GM21381 (cell line): Measurements from ENCODE around the gene PLPPR2.
"Not testable (repeated sequence)": the region's sequence is repeated elsewhere in the genome, so short reads cannot be mapped to it uniquely, and the experiment has no call there.

ENCODE experiments used
- ATAC-seq: cut with Tn5 transposase; IDR thresholded peaks from one replicate; pipeline ENCODE4 v1.9.1; 2021; ENCODE audit warnings: mild to moderate bottlenecking, moderate library complexity; ENCODE audit not compliant: unreplicated experiment

PLPPR2 gene

GRCh38 chr19:11390933-11391680 is 35.9 kb downstream of the PLPPR2 start:
- ATAC-seq: no peak

DNA sequence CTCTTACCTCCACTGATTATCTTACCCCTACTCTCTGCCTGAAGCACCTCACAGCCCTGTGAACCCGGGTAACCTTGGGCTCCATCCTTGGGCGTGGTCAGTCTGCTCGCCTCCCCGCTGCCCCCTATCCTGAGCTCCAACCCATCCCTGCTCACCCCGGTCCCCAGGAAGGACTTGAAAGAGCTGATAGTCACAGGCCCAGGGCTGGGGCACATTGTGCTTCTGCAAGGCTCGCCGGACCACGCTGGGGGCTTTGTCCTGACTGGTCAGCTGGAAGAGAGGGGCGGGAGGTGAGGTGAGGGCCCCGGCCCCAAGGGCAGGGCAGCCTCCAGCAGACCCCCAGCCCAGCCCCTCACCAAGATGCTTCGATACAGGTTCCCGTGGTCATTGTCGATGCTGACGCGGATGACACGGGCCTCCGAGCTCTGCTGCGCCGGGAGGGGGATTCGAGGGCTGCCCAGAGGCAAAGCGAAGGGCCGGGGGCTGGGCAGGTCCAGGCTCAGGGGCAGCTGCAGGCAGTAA is 41.9 kb downstream of the PLPPR2 start:
- ATAC-seq: no peak

- ATAC-seq: no peak
Measured at GRCh38 chr19:11399667-11400066, 44.4 kb downstream of the PLPPR2 start.

GRCh38 chr19:11400798-11401197 is 45.6 kb downstream of the PLPPR2 start:
- no peak for ATAC-seq

DNA sequence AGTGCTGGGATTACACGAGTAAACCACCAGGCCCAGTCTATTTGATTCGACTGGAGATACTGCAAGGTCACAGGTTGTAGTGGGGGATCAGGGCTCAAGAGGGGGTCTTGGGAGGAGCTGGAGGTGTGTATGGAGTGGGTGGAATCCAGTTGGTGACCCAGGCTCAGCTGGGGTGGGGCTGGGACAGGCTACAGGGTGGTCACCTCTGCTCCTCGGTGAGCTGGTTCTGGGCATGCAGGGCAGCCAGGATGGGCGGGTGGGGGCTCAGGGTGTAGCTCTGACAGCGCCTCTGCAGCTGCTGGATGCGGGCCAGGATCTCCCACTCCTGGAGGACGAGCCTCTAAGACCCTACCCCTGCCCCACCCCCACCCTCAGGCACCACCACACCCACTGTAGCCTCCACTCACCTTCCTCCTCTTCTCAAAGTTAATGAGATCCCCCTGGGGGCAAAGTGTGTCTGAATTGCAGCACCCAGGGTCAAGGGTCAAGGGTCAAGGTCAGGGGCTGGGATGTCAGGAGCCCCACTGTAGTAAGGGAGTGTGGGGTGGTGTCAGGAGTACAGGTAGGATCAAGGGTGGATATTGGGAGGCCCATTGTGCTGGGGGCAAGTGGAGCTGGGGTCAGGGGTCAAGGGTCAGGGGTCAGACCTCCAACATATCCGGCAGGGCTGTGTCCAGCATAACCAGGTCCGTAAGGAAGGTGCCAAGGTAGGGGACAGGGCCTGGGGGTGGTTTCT is 46.7 kb downstream of the PLPPR2 start:
- ATAC-seq: no peak

GRCh38 chr19:11404588-11405222 is 49.5 kb downstream of the PLPPR2 start:
- no peak for ATAC-seq

GRCh38 chr19:11405846-11406643 is 50.8 kb downstream of the PLPPR2 start:
- ATAC-seq: no peak

- ATAC-seq: not testable (repeated sequence)
Measured at GRCh38 chr19:11406703-11407236, 51.5 kb downstream of the PLPPR2 start.

DNA sequence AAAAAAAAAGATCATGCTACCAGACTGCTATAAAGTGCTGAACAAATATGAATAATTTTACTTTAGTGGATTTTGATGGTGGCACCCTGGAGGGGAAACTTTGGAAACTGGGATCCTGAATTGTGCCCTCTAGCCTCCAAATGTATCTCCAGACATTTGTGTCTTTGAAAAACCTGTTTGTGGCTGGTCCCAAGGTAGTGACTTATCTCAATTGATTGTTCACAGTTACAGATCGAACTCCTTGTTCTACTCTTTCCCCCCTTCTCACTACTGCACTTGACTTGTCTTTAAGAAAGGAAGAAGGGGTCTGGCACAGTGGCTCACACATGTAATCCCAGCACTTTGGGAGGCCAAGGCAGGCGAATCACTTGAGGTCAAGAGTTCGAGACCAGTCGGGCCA is 53.4 kb downstream of the PLPPR2 start:
- ATAC-seq: no peak

DNA sequence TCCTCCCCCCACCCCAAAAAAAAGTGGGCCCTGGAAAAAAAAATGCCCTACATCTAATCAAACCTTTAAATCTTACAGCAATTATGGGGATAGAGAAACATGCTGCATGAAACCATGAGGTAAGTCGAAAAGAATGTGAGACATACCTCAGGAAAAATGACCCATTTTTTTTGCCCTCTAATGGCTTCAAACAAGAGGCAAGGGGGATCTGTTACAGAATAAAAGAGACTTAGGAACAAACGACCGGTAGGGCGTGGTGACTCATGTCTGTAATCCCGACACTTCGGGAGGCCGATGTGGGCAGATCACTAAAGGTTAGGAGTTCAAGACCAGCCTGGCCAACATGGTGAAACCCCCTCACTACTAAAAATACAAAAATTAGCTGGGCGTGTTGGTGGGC is 55.5 kb downstream of the PLPPR2 start:
- no peak for ATAC-seq

DNA sequence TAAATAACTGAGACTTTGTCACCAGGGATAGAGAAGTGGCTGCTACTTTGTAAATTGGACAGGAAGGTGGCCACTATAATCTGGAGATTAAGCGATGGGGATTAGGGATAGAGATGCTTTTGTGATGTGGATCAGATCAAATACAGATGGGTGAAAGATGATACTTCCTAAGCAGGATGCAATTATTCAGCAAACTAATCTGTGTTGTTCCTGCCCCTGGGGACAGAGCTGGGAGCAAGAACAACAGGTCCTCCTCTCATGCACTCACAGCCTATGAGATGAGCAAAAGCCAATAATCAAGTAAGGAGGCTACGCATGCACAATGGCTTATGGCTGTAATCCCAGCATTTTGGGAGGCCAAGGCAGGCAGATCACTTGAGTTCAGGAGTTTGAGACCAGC is 59.3 kb downstream of the PLPPR2 start:
- no peak for ATAC-seq
